Measurements from ENCODE around the gene RDH13.
"Not testable (repeated sequence)": the region's sequence is repeated elsewhere in the genome, so short reads cannot be mapped to it uniquely, and the experiment has no call there.

Gene RDH13, protein sequence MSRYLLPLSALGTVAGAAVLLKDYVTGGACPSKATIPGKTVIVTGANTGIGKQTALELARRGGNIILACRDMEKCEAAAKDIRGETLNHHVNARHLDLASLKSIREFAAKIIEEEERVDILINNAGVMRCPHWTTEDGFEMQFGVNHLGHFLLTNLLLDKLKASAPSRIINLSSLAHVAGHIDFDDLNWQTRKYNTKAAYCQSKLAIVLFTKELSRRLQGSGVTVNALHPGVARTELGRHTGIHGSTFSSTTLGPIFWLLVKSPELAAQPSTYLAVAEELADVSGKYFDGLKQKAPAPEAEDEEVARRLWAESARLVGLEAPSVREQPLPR

DNA sequence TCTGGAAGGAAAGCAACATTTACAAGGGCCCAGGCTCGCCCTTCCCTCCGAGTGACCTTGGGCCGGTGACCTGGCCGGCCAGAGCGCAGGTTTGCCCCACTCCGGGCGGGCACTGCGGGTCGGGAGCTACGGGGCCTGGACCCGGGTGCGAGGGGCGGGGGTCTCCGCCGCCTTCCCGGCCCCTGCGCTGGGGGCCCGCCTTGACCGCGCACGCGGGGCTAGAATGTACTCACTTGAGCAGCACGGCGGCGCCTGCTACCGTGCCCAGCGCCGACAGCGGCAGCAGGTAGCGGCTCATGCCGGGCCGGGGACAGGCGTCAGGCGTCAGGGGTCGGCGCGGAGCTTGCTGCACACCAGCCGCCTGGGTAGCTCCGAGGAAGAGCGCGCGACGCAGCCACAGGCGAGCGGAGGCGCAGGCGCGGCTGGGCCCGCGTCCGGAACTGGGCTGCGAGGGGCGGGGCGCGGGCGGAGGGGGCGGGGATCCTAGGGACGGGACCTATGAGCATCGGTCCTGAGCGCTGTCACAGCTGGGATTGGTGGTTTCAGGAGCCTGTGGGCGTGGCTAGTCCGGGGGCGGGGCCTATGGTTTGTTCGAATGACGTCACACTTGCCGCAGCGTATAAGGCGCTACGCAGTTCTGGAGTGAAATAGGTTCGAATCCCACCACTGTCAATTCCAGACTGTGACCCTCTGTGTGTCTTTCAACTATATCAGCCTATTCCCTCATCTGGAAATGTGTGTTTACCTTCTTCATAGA, at the start of gene RDH13:
Gene RDH13 (minus strand): TSS at position 414 of the 757 bp plus-strand sequence. CDS start 116 bp downstream, at position 298.
- peak in 55 of 56 donors; percentile 12 to 97 (median 82) for DNase-seq

DNA sequence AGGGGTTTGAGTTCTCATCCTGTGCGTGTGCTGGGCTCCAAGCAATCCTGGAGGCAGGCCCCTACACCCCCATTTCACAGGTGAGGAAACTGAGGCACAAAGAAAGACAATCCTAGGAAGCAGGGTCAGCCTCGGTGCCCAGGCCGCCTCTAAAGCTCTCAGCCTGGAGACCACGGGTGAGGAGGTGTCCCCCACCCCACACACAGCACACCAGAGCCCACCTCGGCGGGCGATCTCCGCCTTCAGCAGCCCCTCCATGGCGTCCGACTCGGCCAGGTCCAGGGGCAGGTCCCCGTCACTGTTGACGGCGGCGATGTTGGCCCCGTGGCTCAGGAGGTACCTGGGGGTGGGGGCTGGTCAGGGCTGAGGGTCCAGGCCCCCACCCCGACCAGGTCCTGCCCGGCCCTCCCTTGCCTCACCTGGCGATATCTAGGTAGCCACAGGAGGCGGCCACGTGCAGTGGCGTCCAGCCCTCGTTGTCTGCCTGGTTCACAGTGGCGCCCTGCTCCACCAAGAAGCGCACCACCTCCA, 49.4 kb upstream of the RDH13 start:
- DNase-seq: no peak

DNA sequence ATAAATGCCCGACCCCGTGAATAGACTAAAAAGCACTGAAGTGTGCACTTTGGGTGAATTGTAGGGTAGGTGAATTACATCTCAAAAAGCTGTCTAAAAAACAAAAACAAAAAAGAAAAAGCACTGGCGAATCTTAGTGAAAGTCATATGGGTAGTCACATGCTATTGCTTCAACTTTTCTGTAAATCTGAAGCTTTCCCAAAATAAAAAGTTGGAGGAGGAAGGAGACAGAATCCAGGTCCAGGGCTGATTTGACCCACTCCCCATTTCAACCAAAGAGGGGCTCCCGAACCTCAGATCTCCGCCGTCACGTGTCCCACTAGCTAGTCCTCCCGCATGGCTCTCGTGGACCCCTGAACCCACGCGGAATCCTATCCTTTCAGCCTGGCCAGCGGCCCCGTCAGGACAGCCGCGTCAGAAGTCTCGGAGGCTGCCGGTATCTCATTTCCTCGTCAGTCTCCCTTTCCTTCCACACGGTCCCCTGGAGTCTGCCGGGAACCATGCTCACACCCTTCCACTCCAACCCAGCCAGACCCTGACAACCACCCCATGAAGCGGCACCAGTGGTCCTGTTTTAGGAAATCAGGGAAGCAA, 48.4 kb upstream of the RDH13 start:
- no peak for DNase-seq

DNA sequence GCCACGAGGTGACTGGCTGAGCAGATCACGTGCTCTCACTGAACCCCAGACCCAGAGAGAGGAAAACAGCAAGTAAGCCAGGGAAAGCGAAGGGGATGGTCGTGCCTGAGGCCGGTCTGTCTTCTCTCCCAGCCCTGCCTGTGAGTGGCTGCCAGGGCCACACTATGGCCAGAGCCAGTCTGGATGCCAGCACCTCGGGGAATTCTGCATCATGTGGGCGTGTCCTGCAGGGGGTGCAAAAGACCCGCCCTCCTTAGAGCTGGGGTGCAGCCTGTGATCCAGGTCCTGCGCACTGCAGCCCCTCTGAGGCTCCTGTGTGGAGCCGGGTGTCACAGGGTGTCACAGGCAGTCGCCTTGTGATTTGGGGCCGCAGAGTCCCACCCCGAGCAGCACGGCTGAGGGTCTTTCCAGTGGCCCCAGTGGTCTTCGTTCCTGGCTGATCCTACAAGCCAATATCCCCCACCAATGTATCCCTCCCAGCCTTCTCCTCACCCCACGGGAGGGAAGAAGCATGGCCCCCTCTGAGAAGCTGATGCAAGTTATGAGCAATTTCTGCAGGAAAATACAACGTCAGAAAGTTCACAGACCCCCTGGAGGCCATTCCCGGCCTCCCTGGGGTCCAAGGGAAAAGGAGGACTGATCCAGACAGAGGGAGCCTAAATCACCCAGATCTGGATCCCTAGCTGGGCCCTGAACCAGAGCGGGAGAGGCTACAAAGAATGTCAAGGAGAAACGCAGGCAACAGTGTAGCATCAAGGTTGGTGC, 46.8 kb upstream of the RDH13 start:
- no peak for DNase-seq

DNA sequence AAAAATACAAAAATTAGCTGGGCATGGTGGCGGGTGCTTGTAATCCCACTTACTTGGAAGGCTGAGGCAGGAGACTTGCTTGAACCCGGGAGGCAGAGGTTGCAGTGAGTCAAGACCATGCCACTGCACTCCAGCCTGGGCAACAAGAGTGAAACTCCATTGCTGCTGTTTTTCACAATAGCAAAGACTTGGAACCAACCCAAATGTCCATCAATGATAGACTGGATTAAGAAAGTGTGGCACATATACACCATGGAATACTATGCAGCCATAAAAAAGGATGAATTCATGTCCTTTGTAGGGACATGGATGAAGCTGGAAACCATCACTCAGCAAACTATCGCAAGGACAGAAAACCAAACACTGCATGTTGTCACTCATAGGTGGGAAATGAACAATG, 44.3 kb upstream of the RDH13 start:
- not testable (repeated sequence) for DNase-seq

DNA sequence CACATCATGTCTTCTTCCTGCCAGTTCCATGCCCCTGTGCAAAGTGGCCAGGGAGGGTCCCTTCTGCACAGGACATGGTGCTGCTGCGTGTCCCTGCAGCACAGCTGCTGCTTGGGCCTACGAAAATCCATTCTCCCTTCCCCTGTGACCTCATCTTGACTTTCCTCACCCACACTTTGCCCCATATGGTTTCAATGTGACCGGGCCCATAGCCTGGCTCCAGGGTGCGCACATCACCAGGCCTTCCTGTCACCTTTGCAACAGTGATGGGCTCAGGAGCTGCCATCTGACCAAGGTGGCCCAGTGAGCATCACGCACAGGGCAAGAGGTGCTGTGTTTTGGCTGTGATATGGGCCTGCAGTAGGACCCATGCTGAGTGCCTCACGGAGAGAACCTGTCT, 43.6 kb upstream of the RDH13 start:
- no peak for DNase-seq

DNA sequence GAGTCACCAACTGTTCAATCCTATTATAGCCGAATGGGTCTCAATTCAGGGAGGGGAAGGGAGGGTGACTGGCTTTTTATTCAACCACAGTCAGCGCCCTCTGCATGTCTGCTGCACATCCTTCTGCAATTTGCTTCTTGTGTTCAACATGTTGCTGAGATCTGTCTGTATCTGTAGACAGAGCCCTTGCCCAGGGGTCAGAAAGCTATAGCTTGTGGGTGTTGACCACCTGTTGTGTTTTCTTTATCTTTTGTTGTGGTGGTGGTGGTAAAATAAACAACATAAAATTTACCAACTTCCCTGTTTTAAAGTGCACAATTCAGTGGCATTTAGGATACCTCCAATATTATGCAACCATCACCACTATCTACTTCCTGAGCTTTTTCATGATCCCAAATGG, 42.3 kb upstream of the RDH13 start:
- DNase-seq: no peak

DNA sequence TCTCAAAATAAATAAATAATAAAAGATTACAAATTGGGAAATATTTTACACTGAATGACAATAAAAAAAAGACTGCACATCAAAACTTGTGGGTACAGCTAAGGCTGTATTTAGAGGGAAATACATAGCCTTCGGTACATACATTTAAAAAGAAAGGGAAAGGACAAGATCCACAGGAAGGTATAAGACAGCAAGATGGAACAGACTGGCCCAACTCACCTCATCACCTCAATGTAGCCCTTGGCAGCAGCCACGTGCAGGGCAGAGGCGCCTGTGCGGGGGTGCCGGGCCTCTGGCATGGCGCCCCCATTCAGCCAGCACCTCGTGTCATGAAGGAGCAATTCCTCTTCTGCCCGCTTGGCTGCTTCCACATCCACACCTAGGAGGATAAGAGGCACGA, 40.2 kb upstream of the RDH13 start:
- no peak for DNase-seq

DNA sequence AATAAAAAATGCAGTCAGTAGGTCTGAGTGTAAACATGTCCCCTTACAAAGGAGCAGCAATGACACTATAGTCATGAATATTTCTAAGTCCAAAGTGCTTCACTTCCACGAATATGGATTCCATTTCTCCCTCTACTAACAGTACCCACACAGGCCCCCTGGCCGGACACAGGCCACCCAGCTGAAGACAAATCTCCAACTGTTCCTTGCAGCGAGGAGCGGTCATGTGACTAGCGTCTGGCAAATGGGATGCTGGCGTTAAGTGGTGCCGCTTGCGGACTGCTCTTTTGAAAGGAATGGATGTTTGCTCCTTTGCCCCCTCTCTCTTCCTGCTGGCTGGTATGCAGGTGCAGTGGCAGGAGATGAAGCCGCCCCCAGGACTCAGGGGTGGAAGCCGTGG, 38.3 kb upstream of the RDH13 start:
- peak in 26 of 56 donors; percentile 3 to 55 (median 24) for DNase-seq

DNA sequence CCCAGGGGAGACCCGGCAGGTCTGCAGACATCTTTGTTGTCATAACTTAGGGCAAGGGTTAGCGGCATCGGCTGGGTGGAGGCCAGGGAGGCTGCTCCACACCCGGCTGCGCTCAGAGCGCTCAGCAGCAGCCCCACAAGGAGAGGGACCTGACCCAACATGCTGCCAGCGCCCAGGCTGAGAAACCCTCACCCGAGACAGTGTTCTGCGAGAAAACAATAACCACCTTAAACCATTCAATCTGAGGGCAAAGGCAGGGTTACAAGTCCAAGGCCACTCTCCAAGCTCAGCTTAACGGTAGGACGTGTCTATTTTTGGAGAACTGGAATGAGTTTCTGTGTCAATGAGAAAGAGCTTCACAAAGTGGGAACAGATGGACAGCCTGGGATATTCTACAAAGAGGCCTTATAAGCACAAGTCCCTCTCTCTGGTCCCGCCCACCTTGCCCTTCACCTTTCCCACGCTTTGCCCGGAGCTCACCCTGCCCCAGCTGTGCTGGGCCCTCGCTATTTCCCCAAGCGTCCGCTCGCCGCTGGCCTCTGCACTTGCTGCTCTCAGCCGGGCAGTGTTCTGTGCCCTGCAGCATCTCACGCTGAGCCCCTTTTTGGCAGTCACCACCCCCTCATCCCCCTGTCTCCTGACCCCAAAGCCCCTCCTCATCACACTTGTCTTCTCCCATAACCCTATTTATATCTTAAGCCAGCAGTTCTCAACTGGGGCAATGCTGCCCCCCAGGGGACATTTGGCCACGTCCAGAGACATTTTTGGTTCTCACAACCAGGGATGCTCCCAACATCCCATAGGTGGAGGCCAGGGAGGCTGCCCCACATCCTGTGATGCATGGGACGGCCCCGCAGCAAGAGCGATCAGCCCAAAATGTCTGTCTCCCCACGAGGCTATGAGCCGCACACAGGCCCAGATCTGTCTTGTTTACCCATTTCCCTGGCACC, 36.9 kb upstream of the RDH13 start:
- DNase-seq: peak in 1 of 56 donors; percentile 24

DNA sequence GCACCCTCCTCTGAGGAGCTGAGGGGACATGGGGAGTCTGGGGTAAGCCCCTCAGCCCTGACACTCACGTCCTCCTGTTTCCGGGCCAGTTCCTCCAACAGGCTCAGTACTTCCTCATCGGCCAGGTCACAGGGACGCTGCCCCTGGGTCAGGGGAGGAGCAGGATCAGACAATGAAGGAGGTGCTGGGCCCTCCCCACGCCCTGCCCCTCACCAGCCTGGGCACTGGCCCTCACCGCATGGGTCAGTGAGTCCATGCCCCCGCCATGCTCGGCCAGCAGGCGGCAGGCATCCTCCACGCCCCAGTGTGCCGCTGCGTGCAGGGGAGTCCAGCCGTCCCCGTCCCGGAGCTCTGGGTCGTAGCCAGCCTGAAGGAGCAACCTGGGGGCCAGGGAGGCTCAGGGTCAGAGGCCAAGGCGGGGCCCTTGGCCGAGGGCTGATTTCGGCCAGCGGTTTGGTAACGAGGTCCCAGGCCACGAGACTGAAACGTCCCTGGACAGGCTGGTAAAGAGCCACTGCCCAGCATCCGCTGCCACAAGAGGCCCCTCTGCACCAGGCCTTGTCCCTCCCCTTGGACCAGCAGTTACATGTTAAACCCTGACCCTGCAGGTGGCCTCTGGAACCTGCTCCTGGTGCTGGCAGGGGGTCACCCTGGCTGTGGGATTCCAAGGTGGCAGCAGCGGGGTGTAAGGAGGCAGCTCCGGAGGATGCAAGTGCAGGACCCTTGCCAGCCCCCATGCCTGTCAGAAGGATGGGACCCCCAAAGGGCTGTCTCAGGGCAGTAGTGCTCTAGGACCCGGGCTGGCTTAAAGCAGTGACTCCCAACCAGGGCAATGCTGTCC, 36.0 kb upstream of the RDH13 start:
- no peak for DNase-seq

DNA sequence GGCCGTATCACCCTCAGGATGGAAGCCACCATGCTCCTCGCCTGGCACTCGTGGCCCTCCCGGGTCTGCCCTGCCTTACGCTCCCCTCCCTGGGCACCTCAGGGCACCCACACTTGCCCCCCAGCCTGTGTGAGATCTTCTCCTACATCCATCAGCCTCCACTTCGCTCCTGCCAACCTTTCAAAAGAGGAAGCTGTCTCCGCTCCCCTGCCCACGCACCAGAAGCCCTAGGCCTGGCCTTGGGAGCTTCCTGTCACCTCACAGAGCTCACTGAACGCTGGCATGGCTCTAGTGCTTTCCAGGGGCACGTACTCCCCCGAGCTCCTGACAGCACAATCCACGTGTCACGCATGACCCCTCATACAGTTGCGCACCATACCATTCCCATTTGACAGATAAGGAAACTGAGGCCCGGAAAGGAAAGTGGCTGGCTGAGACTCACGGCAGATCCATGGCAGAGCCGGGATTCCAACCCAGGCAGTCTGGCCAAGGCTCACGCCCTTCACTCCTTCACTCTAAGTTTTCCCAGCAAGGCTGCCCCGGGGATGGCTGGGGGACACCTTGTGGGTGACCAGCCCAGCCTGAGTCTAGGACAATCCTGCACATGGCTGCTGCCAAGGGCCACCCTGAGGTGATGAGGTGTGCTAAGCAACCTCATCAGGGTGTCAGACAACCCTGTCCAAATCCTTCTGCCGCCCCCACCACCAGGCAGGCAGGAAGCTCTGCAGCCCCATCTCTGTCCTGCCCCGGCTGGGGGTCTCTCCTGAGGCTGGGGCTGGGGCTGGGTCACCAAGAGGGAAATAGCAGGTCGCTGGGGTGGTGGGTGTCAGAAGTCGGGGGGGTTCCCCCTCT, 35.1 kb upstream of the RDH13 start:
- DNase-seq: no peak

DNA sequence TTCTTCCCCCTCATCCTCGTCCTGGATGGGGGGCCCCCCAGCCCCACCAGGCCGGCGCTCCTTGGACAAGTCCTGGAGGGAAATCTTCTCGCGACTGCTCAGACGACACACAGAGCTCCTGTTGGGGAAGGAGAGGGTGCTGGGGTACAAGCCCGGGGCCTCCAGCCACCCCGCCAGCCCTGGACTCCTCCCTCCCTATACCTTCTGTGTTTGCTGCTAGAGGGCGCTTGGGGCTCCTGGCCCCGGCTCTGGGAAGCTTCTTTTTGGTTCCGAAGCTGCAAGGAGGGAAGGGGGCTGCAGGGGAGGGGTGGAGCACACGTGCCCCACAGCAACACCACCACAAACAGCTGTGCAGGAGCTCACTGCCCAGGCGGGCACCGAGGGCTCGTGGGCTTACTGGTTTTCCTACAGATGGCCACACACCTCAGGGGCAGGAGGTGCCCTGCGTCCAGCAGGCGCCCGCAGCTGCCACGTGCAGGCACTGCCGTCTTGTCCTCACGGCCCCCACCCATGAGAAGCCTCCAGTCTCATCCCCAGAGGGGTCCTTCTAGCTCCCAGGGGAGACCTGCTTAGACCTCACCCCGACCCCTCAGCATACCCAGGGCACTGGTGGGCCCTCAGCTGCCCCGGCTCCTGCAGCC, 33.2 kb upstream of the RDH13 start:
- no peak for DNase-seq

DNA sequence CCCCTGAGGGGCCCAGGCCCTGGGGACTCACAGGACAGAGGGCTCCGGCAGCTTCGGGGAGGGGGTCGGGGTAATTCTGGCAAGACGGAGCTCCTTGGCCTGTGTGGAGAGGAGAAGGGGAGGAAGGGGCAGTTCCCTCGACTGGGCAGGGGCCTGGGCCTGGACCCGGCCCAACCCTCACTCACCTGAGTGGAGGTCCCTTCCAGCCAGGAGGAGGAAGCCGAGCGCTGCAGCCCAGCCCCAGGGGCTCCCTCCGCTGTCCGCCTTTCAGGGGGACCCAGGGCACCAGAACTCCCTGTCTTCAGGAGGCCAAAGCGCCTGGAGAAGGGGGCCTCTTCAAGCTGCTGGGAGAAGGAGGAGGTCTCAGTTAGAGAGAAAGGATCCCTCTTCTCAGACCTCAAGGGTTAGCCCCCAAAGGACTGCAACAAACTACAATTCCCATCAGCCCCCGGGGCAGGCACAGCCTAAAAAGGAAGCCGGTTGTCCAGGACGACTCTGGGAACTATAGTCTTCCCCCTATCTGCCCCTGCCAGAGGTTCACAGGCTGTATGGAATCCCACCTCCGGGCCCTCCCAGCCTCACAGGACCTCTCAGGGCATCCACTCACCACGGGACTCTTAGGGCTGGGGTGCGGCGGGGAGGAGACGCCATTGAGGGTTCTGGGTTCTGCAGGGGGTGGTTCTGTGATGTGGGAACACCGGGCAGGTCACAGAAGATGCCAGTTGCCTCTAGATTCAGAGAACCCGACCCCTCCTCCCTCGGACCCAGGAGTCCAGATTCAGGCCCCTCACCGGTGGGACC, 32.5 kb upstream of the RDH13 start:
- no peak for DNase-seq

DNA sequence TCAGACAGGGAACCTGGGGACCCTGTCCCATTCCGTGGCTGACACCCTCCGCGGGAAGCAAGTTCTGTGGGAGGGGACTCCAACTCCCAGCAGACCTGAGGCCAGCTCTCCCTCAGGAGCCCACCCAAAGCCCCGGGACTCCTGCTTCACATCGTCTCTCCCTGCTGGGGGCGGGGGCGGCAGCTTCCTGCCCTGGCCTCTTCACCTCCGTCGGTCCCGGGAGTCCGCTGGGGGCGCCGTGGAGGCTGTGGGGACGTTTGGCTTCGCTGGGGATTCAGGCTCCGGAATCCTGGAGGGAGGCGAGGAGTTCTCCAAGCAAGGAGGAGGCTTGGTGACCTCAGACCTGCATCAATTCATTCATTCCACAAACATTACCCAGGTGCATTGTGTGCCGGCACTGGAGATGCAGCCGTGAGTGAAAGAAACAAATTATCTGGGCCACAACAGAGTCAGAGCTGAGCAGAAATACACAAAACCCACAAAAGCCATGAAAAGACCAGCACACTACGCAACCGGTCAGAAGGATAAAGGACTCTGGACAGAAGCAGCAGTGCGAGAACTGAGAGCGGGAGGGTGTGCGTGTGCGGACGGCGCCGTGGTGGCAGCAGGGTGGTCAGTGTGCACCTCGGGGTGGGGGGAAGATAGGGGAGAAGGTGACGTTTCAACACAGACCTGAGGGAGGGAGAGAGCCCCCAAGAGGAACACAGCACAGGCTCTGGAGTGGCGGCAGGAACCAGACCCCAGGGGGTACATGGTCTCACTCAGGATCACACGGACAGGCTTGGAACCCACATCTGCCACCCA, 31.7 kb upstream of the RDH13 start:
- DNase-seq: no peak

All from amygdala (tissue), 56 donors.